Fibroblast of pulmonary artery (primary cell): Measurements from ENCODE around the gene EXTL2.
"Not testable (repeated sequence)": the region's sequence is repeated elsewhere in the genome, so short reads cannot be mapped to it uniquely, and the experiment has no call there.

Source experiments
- DNase-seq: peaks from one replicate; pipeline ENCODE4 v3.0.0-alpha.2; 2010; ENCODE audit warnings: low read depth
- H3K4me3 ChIP-seq: replicated peaks from 2 replicates; pipeline ENCODE4 v1.5.1; 2011; ENCODE audit warnings: low read depth, mild to moderate bottlenecking, control low read depth, low read length, moderate library complexity
- CTCF ChIP-seq: IDR thresholded peaks from 2 replicates; pipeline ENCODE4 v1.5.1; 2011; ENCODE audit warnings: mild to moderate bottlenecking, control low read depth, low read length, inconsistent platforms; ENCODE audit errors: missing control alignments

The EXTL2 gene

DNA sequence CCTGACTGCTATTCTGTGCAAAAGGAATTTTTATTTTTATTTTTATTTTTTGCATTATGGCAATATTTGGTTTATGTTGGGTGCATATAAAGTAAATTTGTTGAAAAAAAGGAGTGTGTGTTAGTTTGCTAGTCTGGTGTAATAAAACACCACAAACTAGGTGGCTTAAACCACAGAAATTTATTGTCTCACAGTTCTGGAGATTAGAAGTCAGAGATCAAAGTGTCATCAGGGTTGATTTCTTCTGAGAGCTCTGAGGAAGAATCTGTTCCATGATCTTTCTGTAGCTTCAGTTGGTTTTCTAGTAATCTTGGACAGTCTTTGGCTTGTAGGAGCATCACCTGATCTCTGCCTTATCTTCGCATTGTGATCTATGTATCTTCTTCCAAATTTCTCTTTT, 7.7 kb upstream of the EXTL2 start:
- TF ChIP-seq CTCF: no peak
- H3K4me3 ChIP-seq: no peak overlapping the region
- no peak for DNase-seq

DNA sequence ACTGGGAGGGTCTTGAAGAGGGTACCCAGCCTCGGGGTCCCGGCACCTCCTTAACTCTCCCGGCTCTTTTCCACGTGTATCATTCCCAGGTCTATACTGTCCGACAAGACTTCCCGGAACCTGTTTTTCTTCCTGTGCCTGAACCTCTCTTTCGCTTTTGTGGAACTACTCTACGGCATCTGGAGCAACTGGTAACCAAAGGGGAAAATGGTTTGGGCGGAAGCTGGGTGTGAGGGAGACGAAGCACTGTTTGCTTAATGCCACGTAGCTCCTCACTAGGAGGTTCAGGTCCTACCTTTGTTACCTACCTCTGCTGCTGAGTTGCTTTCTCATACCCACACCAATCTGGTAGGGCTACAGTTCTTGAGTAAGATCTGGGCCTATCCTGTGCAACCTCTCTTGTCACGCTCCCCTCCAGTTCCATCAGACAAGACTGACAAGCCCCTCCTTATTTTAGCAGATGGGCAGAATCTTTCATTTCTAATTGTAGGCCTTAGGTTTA, 1.9 kb upstream of the EXTL2 start:
- peak; percentile 62 for DNase-seq
- H3K4me3 ChIP-seq: peak overlapping the region; percentile 88
- no peak for TF ChIP-seq CTCF

- H3K4me3 ChIP-seq: peak within 1 kb of the TSS; percentile 88
- peak; percentile 90 for DNase-seq
- TF ChIP-seq CTCF: no peak
Measured at GRCh38 chr1:100895540-100896480, 1.2 kb upstream of the EXTL2 start, which contains the start of gene SLC30A7. TSS of gene SLC30A7 (plus strand) at chr1:100896090. CDS start at chr1:100896263, 173 bp downstream.

GRCh38 chr1:100893718-100894117, 924 bp downstream of the EXTL2 start:
- no peak for TF ChIP-seq CTCF
- H3K4me3 ChIP-seq: peak overlapping the region; percentile 88
- DNase-seq: no peak

- H3K4me3 ChIP-seq: no peak overlapping the region
- no peak for TF ChIP-seq CTCF
- DNase-seq: no peak
Measured at GRCh38 chr1:100892554-100892953, 2.1 kb downstream of the EXTL2 start.

DNA sequence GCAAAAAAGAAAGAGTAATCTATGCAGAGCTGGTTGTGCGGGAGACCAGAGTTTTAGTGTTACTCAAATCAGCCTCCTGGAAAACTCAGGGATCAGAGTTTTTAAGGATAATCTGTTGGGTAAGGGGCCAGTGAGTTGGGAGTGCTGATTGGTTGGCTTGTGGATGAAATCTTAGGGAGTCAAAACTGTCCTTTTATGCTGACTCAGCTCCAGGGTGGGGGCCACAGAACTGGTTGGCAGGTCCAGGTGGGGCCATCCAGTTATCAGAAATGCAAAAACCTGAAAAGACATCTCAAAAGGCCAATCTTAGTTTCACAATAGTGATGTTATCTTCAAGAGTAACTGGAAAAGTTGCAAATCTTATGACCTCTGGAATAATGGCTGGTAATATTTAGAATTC, 3.3 kb downstream of the EXTL2 start:
- DNase-seq: no peak
- no peak overlapping the region for H3K4me3 ChIP-seq
- TF ChIP-seq CTCF: no peak

- H3K4me3 ChIP-seq, DNase-seq: not testable (repeated sequence)
Measured at GRCh38 chr1:100889869-100890482, 4.7 kb downstream of the EXTL2 start.

GRCh38 chr1:100889007-100889406, 5.6 kb downstream of the EXTL2 start:
- H3K4me3 ChIP-seq, DNase-seq: not testable (repeated sequence)
